GM12865 (cell line): ENCODE results near the gene TRPM1.
A peak's percentile ranks its signal among the peaks of the same experiment; 100 is the strongest.

Source experiments
- DNase-seq: peaks from one replicate; pipeline ENCODE4 v3.0.0; 2010; ENCODE audit warnings: low read depth
- H3K4me3 ChIP-seq: 2 replicates; pipeline ENCODE4 v1.5.1; 2011; ENCODE audit warnings: mild to moderate bottlenecking, low read depth, low read length, control low read depth
- CTCF ChIP-seq: IDR thresholded peaks from 2 replicates; pipeline ENCODE4 v1.5.1; 2011; ENCODE audit warnings: low read length, control low read depth, low read depth, inconsistent platforms; ENCODE audit not compliant: insufficient read depth; ENCODE audit errors: missing control alignments

The TRPM1 gene

GRCh38 chr15:30999729-31000128, 101.8 kb downstream of the TRPM1 start:
- no peak for DNase-seq
- no peak overlapping the region for H3K4me3 ChIP-seq
- TF ChIP-seq CTCF = no peak

GRCh38 chr15:30997270-30997669, 104.3 kb downstream of the TRPM1 start:
- no peak for DNase-seq
- no peak overlapping the region for H3K4me3 ChIP-seq
- no peak for TF ChIP-seq CTCF

GRCh38 chr15:30992249-30992864, 109.2 kb downstream of the TRPM1 start:
- DNase-seq = no peak
- TF ChIP-seq CTCF = no peak
- peak overlapping the region; percentile 97 for H3K4me3 ChIP-seq

- no peak for TF ChIP-seq CTCF
- peak within 1 kb of the TSS; percentile 97 for H3K4me3 ChIP-seq
- DNase-seq = peak; percentile 91
These were observed 110.0 kb downstream of the TRPM1 start, which contains the start of gene MTMR10 for GRCh38 chr15:30991255-30992235. TSS of gene MTMR10 (minus strand) at chr15:30991628. CDS start at chr15:30991506, 122 bp downstream.

GRCh38 chr15:30990446-30991254, 110.9 kb downstream of the TRPM1 start:
- peak overlapping the region; percentile 97 for H3K4me3 ChIP-seq
- TF ChIP-seq CTCF = no peak
- no peak for DNase-seq

GRCh38 chr15:30990036-30990435, 111.5 kb downstream of the TRPM1 start:
- H3K4me3 ChIP-seq = peak overlapping the region; percentile 97
- peak; percentile 36 for DNase-seq
- TF ChIP-seq CTCF = peak; percentile 4
